NOMO-1 treated with DMSO at 0.1 percent for 48 hours (cell line): ENCODE measurements around the gene WARS2.
A peak's percentile ranks its signal among the peaks of the same experiment; 100 is the strongest.
"Not testable (repeated sequence)": the region's sequence is repeated elsewhere in the genome, so short reads cannot be mapped to it uniquely, and the experiment has no call there.

ENCODE experiments used
- DNase-seq: peaks from one replicate; lab custom pipeline; 2025; ENCODE audit not compliant: unreplicated experiment; lab: John Stamatoyannopoulos, UW

WARS2 gene

GRCh38 chr1:119140177-119141019 is at the start of gene WARS2:
WARS2 (minus strand) TSS chr1:119140653; CDS start chr1:119140644, 9 bp downstream.
- DNase-seq = peak; percentile 97

GRCh38 chr1:119188926-119189325 is 48.5 kb upstream of the WARS2 start:
- no peak for DNase-seq

- no peak for DNase-seq
These were observed 47.0 kb upstream of the WARS2 start for GRCh38 chr1:119187416-119187815.

- DNase-seq = no peak
These were observed 46.0 kb upstream of the WARS2 start for GRCh38 chr1:119186471-119186870.

GRCh38 chr1:119184972-119185371 is 44.5 kb upstream of the WARS2 start:
- DNase-seq = no peak

GRCh38 chr1:119181218-119181617 is 40.8 kb upstream of the WARS2 start:
- DNase-seq = no peak

- no peak for DNase-seq
These were observed 38.6 kb upstream of the WARS2 start for GRCh38 chr1:119179051-119179450.

- not testable (repeated sequence) for DNase-seq
These were observed 32.5 kb upstream of the WARS2 start for GRCh38 chr1:119172927-119173326.

- not testable (repeated sequence) for DNase-seq
These were observed 31.0 kb upstream of the WARS2 start for GRCh38 chr1:119171381-119172010.

GRCh38 chr1:119163396-119163795 is 22.9 kb upstream of the WARS2 start:
- DNase-seq = no peak

- DNase-seq = no peak
These were observed 20.4 kb upstream of the WARS2 start for GRCh38 chr1:119160866-119161265.

- no peak for DNase-seq
These were observed 20.0 kb upstream of the WARS2 start for GRCh38 chr1:119160409-119160808.

GRCh38 chr1:119159966-119160365 is 19.5 kb upstream of the WARS2 start:
- DNase-seq = no peak

- DNase-seq = no peak
These were observed 18.7 kb upstream of the WARS2 start for GRCh38 chr1:119159111-119159510.

- not testable (repeated sequence) for DNase-seq
These were observed 16.3 kb upstream of the WARS2 start for GRCh38 chr1:119156761-119157160.

- not testable (repeated sequence) for DNase-seq
These were observed 14.6 kb upstream of the WARS2 start for GRCh38 chr1:119155069-119155468.

GRCh38 chr1:119150150-119150549 is 9.7 kb upstream of the WARS2 start:
- no peak for DNase-seq

GRCh38 chr1:119147661-119148090 is 7.2 kb upstream of the WARS2 start:
- no peak for DNase-seq

- DNase-seq = no peak
These were observed 6.0 kb upstream of the WARS2 start for GRCh38 chr1:119146466-119146865.

- no peak for DNase-seq
These were observed 4.4 kb upstream of the WARS2 start for GRCh38 chr1:119144813-119145212.

GRCh38 chr1:119143706-119144105 is 3.3 kb upstream of the WARS2 start:
- DNase-seq = no peak

- no peak for DNase-seq
These were observed 1.2 kb upstream of the WARS2 start for GRCh38 chr1:119141660-119142059.
